ENCODE results near the gene NACC2.
"Not testable (repeated sequence)": the region's sequence is repeated elsewhere in the genome, so short reads cannot be mapped to it uniquely, and the experiment has no call there.

NACC2 gene

GRCh38 chr9:136044971-136045594 is 50.0 kb downstream of the NACC2 start:
- DNase-seq (ENCODE audit: low read depth): no peak

GRCh38 chr9:136044207-136044970 is 50.7 kb downstream of the NACC2 start:
- DNase-seq (ENCODE audit: low read depth): no peak

GRCh38 chr9:136043441-136043991 is 51.6 kb downstream of the NACC2 start:
- no peak for DNase-seq (ENCODE audit: low read depth)

GRCh38 chr9:136042541-136042940 is 52.5 kb downstream of the NACC2 start:
- no peak for DNase-seq (ENCODE audit: low read depth)

GRCh38 chr9:136040848-136041247 is 54.2 kb downstream of the NACC2 start:
- not testable (repeated sequence) for DNase-seq (ENCODE audit: low read depth)

DNA sequence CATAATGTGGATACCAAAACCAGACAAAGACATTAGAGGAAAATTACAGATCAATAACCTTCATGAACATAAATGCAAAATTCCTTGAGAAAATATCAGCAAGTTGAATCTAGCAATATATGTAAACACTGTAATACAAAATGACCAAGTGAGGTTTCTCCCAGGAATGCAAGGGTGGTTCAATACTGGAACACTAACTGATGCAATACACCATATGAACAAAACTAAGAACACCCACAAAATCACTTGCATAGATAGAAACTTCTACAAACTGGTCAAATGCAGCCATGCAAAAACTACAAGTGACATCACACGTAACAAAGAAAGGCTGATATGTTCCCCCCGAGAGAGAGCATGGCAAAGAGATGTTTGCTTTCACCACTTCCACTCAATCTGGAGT is 55.6 kb downstream of the NACC2 start:
- no peak for DNase-seq (ENCODE audit: low read depth)

- DNase-seq (ENCODE audit: low read depth): no peak
Measured at GRCh38 chr9:136036848-136037247, 58.2 kb downstream of the NACC2 start.

- no peak for DNase-seq (ENCODE audit: low read depth)
Measured at GRCh38 chr9:136036050-136036449, 59.0 kb downstream of the NACC2 start.

DNA sequence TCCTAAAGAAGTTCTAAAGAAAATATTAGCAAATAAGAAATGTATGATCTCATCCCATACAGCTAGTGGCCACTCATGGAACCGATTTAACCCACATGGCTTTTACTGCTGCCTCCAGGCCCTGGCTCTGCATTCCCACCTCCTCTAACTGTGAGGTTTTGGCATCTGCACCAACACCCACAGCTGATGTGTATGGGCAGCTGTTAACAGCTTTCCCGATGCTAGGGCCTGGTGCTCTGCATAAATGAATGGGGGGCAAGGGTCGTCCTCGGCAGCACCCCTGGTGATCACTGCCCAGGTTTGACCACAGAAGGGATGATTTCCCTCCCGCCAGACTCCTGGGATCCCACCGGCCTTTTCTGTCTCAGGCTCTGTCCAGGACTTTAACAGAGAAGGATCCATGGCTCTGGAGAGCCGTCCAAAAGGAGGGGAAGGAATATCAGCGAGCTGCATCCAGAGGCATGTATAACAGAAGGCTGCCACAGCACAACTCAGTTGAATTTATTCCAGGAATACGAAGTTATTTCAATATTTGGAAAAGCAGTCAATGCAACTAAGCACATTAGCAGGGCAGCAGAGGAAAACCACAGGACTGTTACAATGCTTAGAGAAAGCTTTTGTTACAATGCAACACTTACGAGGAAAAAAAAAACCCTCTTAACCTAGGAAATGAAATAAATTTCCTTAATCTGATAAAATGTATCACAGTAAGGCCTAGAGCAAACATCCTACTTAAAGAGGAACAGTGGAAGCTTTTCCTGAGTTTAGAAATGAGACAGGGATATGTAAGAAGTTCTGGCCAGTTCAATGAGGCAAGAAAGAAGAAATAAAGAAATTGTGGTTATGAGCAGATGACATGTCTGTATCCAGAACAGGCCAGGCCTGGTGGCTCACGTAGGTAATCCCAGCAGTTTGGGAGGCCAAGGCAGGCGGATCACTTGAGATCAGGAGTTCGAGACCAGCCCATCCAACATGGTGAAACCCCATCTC is 63.1 kb downstream of the NACC2 start:
- DNase-seq (ENCODE audit: low read depth): no peak

DNA sequence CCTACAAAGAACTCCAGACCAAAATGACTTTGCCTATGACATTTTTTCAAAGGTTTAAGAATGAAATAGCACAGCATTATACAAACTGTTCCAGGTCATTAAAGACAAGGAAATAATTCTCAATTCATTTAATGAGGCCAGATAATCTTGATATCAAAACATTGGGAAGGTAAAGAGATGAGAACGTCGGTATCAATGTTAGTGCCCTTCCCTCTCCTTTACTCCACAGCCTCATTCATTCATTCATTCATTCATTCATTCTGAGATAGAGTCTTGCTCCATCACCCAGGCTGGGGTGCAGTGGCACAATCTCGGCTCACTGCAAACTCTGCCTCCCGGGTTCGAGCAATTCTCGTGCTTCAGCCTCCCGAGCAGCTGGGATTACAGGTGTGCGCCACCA is 64.0 kb downstream of the NACC2 start:
- no peak for DNase-seq (ENCODE audit: low read depth)

DNA sequence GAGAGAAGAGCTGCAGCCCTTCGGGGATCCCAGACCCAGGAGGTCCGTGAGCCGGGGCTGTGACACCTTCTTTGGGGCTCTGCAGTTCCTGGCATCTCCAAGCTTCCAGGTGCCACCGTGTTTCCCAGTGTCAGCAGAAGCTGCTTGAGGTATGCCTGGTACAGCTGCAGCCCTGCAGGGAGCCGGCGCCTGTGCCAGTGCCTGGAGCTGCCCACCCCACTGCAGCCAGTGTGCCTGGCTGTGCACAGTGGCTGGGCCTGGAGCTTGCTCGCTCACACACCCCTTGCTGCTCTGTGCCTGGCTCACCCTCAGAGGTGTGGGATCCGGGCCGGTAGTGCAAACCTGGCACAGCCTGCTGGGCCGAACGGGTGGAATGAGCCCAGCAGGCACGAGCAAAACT is 65.5 kb downstream of the NACC2 start:
- no peak for DNase-seq (ENCODE audit: low read depth)

- no peak for DNase-seq (ENCODE audit: low read depth)
Measured at GRCh38 chr9:136028760-136029470, 66.2 kb downstream of the NACC2 start.

DNA sequence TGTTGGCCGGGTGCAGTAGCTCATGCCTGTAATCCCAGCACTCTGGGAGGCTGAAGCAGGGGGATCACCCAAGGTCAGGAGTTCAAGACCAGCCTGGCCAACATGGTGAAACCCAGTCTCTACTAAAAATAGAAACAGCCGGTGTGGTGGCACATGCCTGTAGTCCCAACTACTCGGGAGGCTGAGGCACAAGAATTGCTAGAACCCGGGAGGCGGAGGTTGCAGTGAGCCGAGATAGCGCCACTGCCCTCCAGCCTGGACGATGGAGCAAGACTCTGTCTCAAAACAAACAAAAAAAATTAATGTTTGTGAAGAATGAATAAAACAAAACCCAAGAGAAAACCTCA is 68.2 kb downstream of the NACC2 start:
- DNase-seq (ENCODE audit: low read depth): not testable (repeated sequence)

- no peak for DNase-seq (ENCODE audit: low read depth)
Measured at GRCh38 chr9:136026266-136026942, 68.7 kb downstream of the NACC2 start.

DNA sequence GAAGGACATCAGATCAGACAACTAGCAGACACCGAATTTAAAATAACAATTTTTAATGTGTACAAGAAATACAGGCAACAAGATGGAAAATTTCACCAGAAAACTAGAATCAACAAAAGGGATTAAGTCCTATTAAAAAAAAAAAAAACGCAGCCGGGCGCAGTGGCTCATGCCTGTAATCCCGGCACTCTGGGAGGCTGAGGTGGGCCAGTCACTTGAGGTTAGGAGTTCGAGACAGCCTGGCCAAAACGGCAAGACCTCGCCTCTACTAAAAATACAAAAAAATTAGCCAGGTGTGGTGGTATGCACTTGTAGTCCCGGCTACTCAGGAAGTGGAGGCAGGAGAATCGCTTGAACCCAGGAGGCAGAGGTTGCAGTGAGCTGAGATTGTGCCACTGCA is 69.6 kb downstream of the NACC2 start:
- no peak for DNase-seq (ENCODE audit: low read depth)

DNA sequence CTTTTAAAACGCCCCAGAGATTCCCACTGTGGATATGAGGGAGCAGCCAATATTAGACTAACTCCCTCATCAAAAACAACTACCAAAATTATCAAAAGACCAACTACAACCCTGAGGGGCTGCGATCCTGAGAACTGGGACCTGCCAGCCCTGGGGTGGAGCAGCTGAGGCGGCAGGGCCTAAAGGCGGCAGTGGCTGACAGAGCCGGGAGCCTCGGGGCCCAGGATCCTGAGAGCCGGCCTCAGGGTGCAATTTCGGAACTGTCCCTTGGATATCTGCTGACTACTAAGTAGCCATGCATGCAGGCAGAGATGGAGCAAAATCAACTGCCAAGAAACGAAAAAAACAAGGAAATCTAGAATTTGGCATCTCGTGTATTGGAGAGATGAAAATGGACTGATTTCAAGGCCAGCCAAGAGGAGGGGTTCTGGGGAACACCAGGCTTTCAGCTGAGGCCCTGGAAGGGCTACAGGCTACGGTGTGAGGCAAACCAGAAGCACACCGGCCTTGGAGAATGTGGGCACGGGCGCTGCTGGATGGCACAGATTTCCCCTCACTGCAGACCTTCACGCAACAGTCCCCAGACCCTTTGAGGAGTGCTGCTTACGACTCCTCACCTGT is 70.3 kb downstream of the NACC2 start:
- DNase-seq (ENCODE audit: low read depth): no peak

DNA sequence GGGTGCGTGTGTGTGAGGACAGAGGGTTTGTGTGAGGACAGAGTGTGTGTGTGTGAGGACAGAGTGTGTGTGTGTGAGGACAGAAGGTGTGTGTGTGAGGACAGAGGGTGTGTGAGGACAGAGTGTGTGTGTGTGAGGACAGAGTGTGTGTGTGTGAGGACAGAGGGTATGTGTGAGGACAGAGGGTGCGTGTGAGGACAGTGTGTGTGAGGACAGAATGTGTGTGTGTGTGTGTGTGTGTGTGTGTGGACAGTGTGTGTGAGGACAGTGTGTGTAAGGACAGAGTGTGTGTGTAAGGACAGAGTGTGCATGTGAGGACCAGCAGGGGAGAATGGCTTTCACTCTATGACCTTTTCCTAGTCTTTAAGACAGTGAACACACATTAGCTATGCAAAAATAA is 70.8 kb downstream of the NACC2 start:
- no peak for DNase-seq (ENCODE audit: low read depth)

DNA sequence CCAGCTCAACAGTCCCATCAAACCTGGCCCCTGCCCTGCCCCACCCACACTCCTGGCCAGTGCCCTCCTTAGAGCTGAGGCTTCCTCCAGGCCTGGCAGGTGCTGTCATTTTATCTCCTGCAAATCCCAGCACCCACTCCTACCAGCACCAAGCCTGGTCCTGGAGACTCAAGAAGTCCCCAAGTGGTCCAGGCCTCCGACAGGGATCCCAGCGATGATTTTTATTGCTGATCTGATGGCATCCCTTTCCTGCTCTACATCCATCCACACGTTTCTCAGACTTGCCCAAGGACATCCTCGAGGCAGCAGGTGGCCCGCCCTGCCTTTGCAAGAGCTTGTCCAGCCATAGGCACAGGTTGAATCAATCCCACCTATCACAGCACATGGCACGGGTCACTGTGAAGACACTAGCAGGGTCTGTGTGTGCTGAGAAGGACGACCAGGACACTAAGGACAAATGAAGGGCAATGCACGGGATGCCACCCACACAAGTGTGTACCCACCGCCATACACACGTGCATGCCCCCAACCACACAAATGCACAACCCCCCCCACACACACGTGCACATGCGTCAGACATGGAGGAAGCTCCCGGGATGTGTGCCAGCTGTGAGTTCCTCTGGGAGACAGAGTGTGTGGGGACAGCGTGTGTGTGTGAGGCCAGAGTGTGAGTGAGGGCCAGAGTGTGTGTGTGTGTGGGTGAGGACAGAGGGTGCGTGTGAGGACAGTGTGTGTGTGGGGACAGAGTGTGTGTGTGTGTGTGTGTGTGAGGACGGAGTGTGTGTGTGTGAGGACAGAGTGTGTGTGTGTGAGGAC is 71.5 kb downstream of the NACC2 start:
- no peak for DNase-seq (ENCODE audit: low read depth)

DNA sequence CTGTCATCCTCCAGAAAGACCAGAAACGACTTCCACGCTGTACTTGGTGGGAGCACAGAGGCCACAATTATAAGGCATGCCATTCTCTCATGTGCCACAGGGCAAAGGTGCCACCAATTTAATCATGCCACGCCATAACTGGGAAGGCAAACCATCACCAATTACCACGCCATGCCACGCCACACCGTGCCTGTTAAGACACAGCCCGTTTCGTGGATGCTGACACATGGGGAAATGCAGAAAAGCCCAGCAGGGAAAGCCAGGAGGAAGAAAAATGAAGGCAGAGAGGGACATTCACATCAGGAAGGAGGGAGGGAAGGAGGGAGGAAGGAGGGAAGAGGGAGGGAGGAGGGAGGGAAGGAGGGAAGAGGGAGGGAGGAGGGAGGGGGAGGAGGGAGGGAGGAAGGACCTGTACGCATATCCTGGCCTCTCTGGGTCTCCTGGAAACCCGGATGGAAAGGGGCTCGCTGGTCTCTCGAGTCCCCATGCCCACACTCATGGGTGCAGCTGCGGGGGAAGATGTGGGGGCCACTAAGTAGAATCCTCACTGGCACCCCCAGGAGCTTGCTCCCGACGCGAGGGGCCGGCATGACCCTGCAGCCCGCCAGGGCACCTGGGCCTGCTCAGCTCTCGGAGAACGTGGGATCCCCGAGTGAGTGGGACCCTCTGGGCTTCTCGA is 72.2 kb downstream of the NACC2 start:
- DNase-seq (ENCODE audit: low read depth): no peak
